Fibroblast of pulmonary artery (primary cell): ENCODE measurements around the gene NCKAP5.

Experiments used
- DNase-seq: peaks from one replicate; pipeline ENCODE4 v3.0.0-alpha.2; 2010; ENCODE audit warnings: low read depth
- H3K4me3 ChIP-seq: replicated peaks from 2 replicates; pipeline ENCODE4 v1.5.1; 2011; ENCODE audit warnings: low read depth, mild to moderate bottlenecking, control low read depth, low read length, moderate library complexity
- TF ChIP-seq, protein P1 (sequence below): IDR thresholded peaks from 2 replicates; pipeline ENCODE4 v1.5.1; 2011; ENCODE audit warnings: mild to moderate bottlenecking, control low read depth, low read length, inconsistent platforms; ENCODE audit errors: missing control alignments

NCKAP5 gene

GRCh38 chr2:133104871-133105270 lies 463.4 kb downstream of the NCKAP5 start:
- TF ChIP-seq, protein P1, sequence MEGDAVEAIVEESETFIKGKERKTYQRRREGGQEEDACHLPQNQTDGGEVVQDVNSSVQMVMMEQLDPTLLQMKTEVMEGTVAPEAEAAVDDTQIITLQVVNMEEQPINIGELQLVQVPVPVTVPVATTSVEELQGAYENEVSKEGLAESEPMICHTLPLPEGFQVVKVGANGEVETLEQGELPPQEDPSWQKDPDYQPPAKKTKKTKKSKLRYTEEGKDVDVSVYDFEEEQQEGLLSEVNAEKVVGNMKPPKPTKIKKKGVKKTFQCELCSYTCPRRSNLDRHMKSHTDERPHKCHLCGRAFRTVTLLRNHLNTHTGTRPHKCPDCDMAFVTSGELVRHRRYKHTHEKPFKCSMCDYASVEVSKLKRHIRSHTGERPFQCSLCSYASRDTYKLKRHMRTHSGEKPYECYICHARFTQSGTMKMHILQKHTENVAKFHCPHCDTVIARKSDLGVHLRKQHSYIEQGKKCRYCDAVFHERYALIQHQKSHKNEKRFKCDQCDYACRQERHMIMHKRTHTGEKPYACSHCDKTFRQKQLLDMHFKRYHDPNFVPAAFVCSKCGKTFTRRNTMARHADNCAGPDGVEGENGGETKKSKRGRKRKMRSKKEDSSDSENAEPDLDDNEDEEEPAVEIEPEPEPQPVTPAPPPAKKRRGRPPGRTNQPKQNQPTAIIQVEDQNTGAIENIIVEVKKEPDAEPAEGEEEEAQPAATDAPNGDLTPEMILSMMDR: no peak
- DNase-seq: no peak

DNA sequence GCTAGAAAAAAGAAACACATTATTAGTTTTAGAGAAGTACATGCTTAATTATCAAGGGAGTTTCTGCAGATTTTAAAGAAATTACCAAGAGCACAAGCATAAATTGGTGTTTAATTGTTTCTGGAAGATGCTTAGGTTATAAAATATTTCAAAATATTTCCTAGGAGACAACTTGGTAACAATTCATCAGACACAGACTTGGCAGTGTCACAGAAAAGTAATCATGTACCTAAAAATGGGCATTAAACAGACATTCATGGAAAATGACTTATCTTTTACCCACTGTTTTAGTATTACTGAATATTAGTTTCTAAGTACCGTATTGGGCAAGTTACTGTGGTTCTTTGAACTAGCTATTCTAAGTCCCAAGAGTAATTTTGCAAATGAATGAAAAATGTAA lies 469.5 kb downstream of the NCKAP5 start:
- no peak for DNase-seq
- TF ChIP-seq, protein P1: no peak

More at GRCh38 chr2:133104871-133105270, 463.4 kb downstream of the NCKAP5 start:
- H3K4me3 ChIP-seq: no peak overlapping the region

DNA sequence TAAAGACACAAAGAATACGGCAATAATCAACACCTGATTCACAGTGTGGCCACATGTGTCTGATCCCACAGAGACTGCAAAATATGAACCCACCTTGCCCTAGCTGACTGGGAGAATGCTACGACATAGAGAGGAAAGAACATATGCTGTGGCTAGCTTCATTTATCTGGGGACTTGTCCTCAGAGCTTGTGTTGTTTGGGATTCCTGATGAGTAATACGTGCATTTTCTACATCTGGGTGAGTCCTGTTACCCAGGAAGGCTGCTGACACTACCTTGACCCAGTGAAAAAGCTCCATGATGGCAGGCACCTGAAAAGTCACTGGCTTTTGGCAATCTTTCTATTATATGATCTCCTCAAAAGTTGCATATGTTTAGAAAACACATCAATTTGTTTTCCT lies 470.6 kb downstream of the NCKAP5 start:
- no peak for DNase-seq
- no peak overlapping the region for H3K4me3 ChIP-seq
- TF ChIP-seq, protein P1: no peak

More for the DNA sequence above, 469.5 kb downstream of the NCKAP5 start:
- no peak overlapping the region for H3K4me3 ChIP-seq

DNA sequence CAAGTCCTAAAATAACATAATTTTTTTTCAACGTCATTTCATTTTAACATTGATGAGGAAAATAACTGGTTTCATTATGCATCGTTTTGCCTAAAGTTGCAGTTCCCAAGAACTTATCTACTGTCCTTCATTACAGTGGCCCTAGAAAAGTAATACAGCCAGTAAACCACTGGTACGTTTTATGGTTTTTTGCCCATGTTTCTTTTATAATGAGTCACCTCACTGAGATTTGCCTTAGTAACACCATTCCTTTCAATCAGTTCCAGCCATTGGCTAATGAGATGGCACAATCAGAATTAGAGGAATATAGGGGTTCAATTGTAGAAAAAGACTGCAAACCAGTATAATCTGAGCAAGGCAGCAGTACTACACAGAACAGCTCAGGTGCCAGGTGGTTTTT lies 475.7 kb downstream of the NCKAP5 start:
- TF ChIP-seq, protein P1: no peak
- no peak for DNase-seq
- H3K4me3 ChIP-seq: no peak overlapping the region

- no peak for DNase-seq
- H3K4me3 ChIP-seq: no peak overlapping the region
- TF ChIP-seq, protein P1: no peak
Measured at GRCh38 chr2:133090358-133090757, 477.9 kb downstream of the NCKAP5 start.

DNA sequence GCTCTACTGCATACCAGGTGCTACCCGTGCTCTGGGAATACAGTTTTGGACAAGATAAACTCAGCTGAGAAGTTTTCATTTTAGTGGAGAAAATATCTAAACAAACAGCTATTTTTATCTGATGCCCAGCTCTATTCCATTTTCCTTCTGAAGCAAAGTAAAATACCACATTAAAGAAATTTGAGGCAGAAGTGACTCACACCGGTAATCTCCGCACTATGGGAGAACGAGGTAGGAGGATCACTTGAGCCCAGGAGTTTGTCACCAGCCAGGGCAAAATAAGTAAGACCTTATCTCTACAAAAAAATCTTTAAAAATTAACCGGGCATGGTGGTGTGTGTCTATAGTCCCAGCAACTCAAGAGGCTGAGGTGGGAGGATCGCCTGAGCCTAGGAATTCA lies 482.1 kb downstream of the NCKAP5 start:
- TF ChIP-seq, protein P1: no peak
- no peak for DNase-seq

GRCh38 chr2:133085646-133086045 lies 482.6 kb downstream of the NCKAP5 start:
- no peak for DNase-seq
- TF ChIP-seq, protein P1: no peak
- no peak overlapping the region for H3K4me3 ChIP-seq

More for the DNA sequence above, 482.1 kb downstream of the NCKAP5 start:
- no peak overlapping the region for H3K4me3 ChIP-seq
